ENCODE results near the gene XIRP2.

GRCh38 chr2:166862468-166863132, 25.7 kb upstream of the XIRP2 start:
- TF ChIP-seq, protein P1, sequence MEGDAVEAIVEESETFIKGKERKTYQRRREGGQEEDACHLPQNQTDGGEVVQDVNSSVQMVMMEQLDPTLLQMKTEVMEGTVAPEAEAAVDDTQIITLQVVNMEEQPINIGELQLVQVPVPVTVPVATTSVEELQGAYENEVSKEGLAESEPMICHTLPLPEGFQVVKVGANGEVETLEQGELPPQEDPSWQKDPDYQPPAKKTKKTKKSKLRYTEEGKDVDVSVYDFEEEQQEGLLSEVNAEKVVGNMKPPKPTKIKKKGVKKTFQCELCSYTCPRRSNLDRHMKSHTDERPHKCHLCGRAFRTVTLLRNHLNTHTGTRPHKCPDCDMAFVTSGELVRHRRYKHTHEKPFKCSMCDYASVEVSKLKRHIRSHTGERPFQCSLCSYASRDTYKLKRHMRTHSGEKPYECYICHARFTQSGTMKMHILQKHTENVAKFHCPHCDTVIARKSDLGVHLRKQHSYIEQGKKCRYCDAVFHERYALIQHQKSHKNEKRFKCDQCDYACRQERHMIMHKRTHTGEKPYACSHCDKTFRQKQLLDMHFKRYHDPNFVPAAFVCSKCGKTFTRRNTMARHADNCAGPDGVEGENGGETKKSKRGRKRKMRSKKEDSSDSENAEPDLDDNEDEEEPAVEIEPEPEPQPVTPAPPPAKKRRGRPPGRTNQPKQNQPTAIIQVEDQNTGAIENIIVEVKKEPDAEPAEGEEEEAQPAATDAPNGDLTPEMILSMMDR (IDR thresholded peaks at IDR 0.05), result no peak
- TF ChIP-seq POLR2A (IDR thresholded peaks at IDR 0.05), result no peak
- no peak for TF ChIP-seq EP300 (IDR thresholded peaks at IDR 0.05)
